ENCODE measurements around the gene JAM2.
A peak's percentile ranks its signal among the peaks of the same experiment; 100 is the strongest.

- TF ChIP-seq, protein P1, sequence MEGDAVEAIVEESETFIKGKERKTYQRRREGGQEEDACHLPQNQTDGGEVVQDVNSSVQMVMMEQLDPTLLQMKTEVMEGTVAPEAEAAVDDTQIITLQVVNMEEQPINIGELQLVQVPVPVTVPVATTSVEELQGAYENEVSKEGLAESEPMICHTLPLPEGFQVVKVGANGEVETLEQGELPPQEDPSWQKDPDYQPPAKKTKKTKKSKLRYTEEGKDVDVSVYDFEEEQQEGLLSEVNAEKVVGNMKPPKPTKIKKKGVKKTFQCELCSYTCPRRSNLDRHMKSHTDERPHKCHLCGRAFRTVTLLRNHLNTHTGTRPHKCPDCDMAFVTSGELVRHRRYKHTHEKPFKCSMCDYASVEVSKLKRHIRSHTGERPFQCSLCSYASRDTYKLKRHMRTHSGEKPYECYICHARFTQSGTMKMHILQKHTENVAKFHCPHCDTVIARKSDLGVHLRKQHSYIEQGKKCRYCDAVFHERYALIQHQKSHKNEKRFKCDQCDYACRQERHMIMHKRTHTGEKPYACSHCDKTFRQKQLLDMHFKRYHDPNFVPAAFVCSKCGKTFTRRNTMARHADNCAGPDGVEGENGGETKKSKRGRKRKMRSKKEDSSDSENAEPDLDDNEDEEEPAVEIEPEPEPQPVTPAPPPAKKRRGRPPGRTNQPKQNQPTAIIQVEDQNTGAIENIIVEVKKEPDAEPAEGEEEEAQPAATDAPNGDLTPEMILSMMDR (IDR thresholded peaks at IDR 0.05 in 8 of 11, conservative IDR thresholded peaks at IDR 0.05 in 3 of 11) = no peak
- peak in 2 of 3 donors; percentile 10 to 53 for TF ChIP-seq POLR2A (IDR thresholded peaks at IDR 0.05)
Measured at GRCh38 chr21:25734654-25734903, 95.5 kb downstream of the JAM2 start.

Measured in spleen (tissue), 7 donors.